Hepatocyte (in vitro differentiated cells): ENCODE measurements around the gene FAM227B. TPM values are rescaled to one million over a fixed set of nuclear protein-coding genes. Genes with fewer than 3 reads are reported as not detected.
"Not testable (repeated sequence)": the region's sequence is repeated elsewhere in the genome, so short reads cannot be mapped to it uniquely, and the experiment has no call there.

Experiments used
- DNase-seq: peaks from one replicate; pipeline ENCODE4 v3.0.0-alpha.2; 2016; ENCODE audit warnings: low spot score
- H2AFZ ChIP-seq: fragments of 200-600 bp; sonication (generic); 2 replicates; pipeline ENCODE4 v1.6.0; 2016; ENCODE audit warnings: antibody characterized with exemption, mild to moderate bottlenecking
- H3K27ac ChIP-seq: fragments of 200-600 bp; sonication (generic); 2 replicates; pipeline ENCODE4 v1.5.1; 2016; ENCODE audit warnings: mild to moderate bottlenecking
- H3K27me3 ChIP-seq: fragments of 200-600 bp; sonication (generic); 2 replicates; pipeline ENCODE4 v1.6.1; 2016
- H3K36me3 ChIP-seq: fragments of 200-600 bp; sonication (generic); replicated peaks from 2 replicates; pipeline ENCODE4 v1.5.1; 2016; ENCODE audit warnings: low read depth; ENCODE audit not compliant: insufficient read depth
- H3K4me1 ChIP-seq: fragments of 200-600 bp; sonication (generic); 2 replicates; pipeline ENCODE4 v1.5.1; 2016; ENCODE audit warnings: mild to moderate bottlenecking, moderate library complexity; ENCODE audit not compliant: insufficient read depth
- H3K4me2 ChIP-seq: fragments of 200-600 bp; sonication (generic); 2 replicates; pipeline ENCODE4 v1.6.0; 2016
- H3K4me3 ChIP-seq: fragments of 200-600 bp; sonication (generic); 2 replicates; pipeline ENCODE4 v1.5.1; 2016; ENCODE audit warnings: mild to moderate bottlenecking
- H3K79me2 ChIP-seq: fragments of 200-600 bp; sonication (generic); 2 replicates; pipeline ENCODE4 v1.6.0; 2017; ENCODE audit warnings: mild to moderate bottlenecking
- H3K9me2 ChIP-seq: fragments of 200-600 bp; sonication (generic); replicated peaks from 2 replicates; pipeline ENCODE4 v1.6.0; 2017; ENCODE audit warnings: mild to moderate bottlenecking; ENCODE audit not compliant: insufficient read depth
- H3K9me3 ChIP-seq: fragments of 200-600 bp; sonication (generic); 2 replicates; pipeline ENCODE4 v1.5.1; 2016; ENCODE audit warnings: low read depth, mild to moderate bottlenecking
- H4K20me1 ChIP-seq: fragments of 200-600 bp; sonication (generic); 2 replicates; pipeline ENCODE4 v1.6.0; 2016; ENCODE audit warnings: mild to moderate bottlenecking; ENCODE audit not compliant: insufficient read depth, poor library complexity, severe bottlenecking
- EZH2 ChIP-seq: fragments of 200-600 bp; sonication (generic); IDR thresholded peaks from 2 replicates; pipeline ENCODE4 v1.6.1; 2016; ENCODE audit warnings: antibody characterized with exemption, mild to moderate bottlenecking, borderline replicate concordance
- EZH2phosphoT487 ChIP-seq: fragments of 200-600 bp; sonication (generic); IDR thresholded peaks from one replicate; pipeline ENCODE4 v1.6.1; 2018; ENCODE audit warnings: antibody characterized with exemption, mild to moderate bottlenecking, low read depth, moderate library complexity; ENCODE audit not compliant: unreplicated experiment, severe bottlenecking
- WGBS: methylation state at CpG from one replicate; pipeline ENCODE4 v1.1.6; 2016; ENCODE audit warnings: low lambda C conversion rate; ENCODE audit errors: missing lambda C conversion rate; 5-methylcytosine and 5-hydroxymethylcytosine counted together
- polyA plus RNA-seq: library from polyadenylated mRNA; unstranded; fragments of >200 nt; fragmentation: Nextera tagmentation; extraction: Ambion mirVana; gene quantifications from 2 replicates; pipeline ENCODE4 v1.2.1, GENCODE V29; 2016
- total RNA-seq: library from RNA; depleted of rRNA; stranded (reverse); fragments of >200 nt; gene quantifications from 2 replicates; pipeline ENCODE4 v1.2.3, GENCODE V29; 2014
- TF ChIP-seq, protein P1 (sequence below): fragments of 200-600 bp; sonication (generic); IDR thresholded peaks from 2 replicates; pipeline ENCODE4 v1.5.1; 2016; ENCODE audit warnings: antibody characterized with exemption, mild to moderate bottlenecking; ENCODE audit not compliant: poor library complexity

Gene FAM227B
- total and polyA plus RNA-seq, 2 experiments from 2014 or later = 4.5 to 9.2 TPM

GRCh38 chr15:49406352-49407118 lies 214.1 kb downstream of the FAM227B start:
- no peaks in the 10 kb centered on the region for H3K9me2 ChIP-seq
- no peak overlapping the region for H3K4me2 ChIP-seq
- H3K4me3 ChIP-seq = no peak overlapping the region
- no peak overlapping the region for H2AFZ ChIP-seq
- H3K4me1 ChIP-seq = no peaks in the 10 kb centered on the region
- H4K20me1 ChIP-seq = no peaks in the 10 kb centered on the region
- H3K79me2 ChIP-seq = no peaks in the 10 kb centered on the region
- WGBS = 94% methylated on average over 16 of the region's 17 CpGs
- no peak overlapping the region for H3K27ac ChIP-seq
- H3K36me3 ChIP-seq = no peaks in the 10 kb centered on the region
- no peaks in the 10 kb centered on the region for H3K27me3 ChIP-seq
- TF ChIP-seq EZH2 = no peak
- TF ChIP-seq, protein P1, sequence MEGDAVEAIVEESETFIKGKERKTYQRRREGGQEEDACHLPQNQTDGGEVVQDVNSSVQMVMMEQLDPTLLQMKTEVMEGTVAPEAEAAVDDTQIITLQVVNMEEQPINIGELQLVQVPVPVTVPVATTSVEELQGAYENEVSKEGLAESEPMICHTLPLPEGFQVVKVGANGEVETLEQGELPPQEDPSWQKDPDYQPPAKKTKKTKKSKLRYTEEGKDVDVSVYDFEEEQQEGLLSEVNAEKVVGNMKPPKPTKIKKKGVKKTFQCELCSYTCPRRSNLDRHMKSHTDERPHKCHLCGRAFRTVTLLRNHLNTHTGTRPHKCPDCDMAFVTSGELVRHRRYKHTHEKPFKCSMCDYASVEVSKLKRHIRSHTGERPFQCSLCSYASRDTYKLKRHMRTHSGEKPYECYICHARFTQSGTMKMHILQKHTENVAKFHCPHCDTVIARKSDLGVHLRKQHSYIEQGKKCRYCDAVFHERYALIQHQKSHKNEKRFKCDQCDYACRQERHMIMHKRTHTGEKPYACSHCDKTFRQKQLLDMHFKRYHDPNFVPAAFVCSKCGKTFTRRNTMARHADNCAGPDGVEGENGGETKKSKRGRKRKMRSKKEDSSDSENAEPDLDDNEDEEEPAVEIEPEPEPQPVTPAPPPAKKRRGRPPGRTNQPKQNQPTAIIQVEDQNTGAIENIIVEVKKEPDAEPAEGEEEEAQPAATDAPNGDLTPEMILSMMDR = no peak
- TF ChIP-seq EZH2phosphoT487 = no peak
- DNase-seq = no peak
- H3K9me3 ChIP-seq = no peaks in the 10 kb centered on the region

GRCh38 chr15:49402515-49403296 lies 217.9 kb downstream of the FAM227B start:
- not testable (repeated sequence) for H3K4me1 ChIP-seq, H3K27ac ChIP-seq, H3K9me2 ChIP-seq, H2AFZ ChIP-seq, DNase-seq, H3K9me3 ChIP-seq, H3K36me3 ChIP-seq, H3K4me2 ChIP-seq, H3K4me3 ChIP-seq, H3K79me2 ChIP-seq, H4K20me1 ChIP-seq, H3K27me3 ChIP-seq
- WGBS = 82% methylated on average over 5 of the region's 5 CpGs

DNA sequence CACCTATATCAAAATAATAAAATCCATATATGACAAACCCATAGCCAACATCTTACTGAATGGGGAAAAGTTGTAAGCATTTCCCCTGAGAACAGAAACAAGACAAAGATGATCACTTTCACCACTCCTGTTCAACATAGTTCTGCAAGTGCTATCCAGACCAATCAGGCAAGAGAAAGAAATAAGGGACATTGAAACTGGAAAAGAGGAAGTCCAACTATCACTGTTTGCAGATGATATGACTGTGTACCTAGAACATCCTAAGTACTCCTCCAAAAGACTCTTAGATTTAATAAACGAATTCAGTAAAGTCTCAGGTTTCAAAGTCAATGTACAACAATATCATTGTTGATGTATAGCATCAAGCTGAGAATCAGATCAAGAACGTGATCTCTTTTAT lies 233.1 kb downstream of the FAM227B start:
- H2AFZ ChIP-seq = no peak overlapping the region
- no peaks in the 10 kb centered on the region for H4K20me1 ChIP-seq
- no peaks in the 10 kb centered on the region for H3K27me3 ChIP-seq
- no peaks in the 10 kb centered on the region for H3K79me2 ChIP-seq
- 82% methylated on average over 2 of the region's 2 CpGs for WGBS
- H3K27ac ChIP-seq = no peak overlapping the region
- H3K9me2 ChIP-seq = no peaks in the 10 kb centered on the region
- TF ChIP-seq EZH2phosphoT487 = no peak
- TF ChIP-seq, protein P1 = no peak
- TF ChIP-seq EZH2 = no peak
- no peaks in the 10 kb centered on the region for H3K4me1 ChIP-seq
- DNase-seq = no peak
- H3K9me3 ChIP-seq = no peaks in the 10 kb centered on the region
- H3K36me3 ChIP-seq = no peaks in the 10 kb centered on the region
- H3K4me2 ChIP-seq = no peak overlapping the region
- H3K4me3 ChIP-seq = no peak overlapping the region

DNA sequence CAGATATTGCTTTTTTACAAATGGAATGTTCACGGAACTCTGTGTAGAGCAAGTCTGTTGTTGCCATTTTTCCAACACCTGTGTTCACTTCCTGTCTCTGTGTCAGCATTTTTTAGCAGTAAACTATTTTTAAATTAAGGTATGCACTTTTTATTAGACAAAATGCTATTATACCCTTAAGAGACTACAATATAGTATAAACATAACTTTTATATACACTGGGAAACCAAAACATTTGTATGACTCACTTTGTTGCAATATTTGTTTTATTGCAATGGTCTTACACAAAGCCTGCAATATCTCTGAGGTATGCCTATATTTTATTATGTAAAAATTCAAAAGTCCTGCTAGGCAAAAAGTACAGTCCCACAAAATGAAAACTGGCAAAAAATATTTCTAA lies 237.4 kb downstream of the FAM227B start:
- H2AFZ ChIP-seq = no peak overlapping the region
- H3K4me1 ChIP-seq = no peaks in the 10 kb centered on the region
- DNase-seq = no peak
- H4K20me1 ChIP-seq = no peaks in the 10 kb centered on the region
- no peak overlapping the region for H3K27ac ChIP-seq
- H3K79me2 ChIP-seq = no peaks in the 10 kb centered on the region
- 46% methylated on average over 1 of the region's 1 CpG for WGBS
- H3K9me2 ChIP-seq = no peaks in the 10 kb centered on the region
- H3K4me2 ChIP-seq = no peak overlapping the region
- no peaks in the 10 kb centered on the region for H3K36me3 ChIP-seq
- no peaks in the 10 kb centered on the region for H3K9me3 ChIP-seq
- no peaks in the 10 kb centered on the region for H3K27me3 ChIP-seq
- H3K4me3 ChIP-seq = no peak overlapping the region
- TF ChIP-seq, protein P1 = no peak
- TF ChIP-seq EZH2 (no peak), EZH2phosphoT487 (no peak)
